Activated CD8-positive, alpha-beta T cell treated with anti-CD3 and anti-CD28 coated beads for 36 hours (primary cell): ENCODE data around the gene MAP3K1. TPM values are rescaled to one million over a fixed set of nuclear protein-coding genes. Genes with fewer than 3 reads are reported as not detected.

ENCODE experiments used
- ATAC-seq: fragments of 200-7000 bp; cut with Tn5 transposase; one replicate; pipeline ENCODE4 v1.10.0; 2021; ENCODE audit warnings: mild to moderate bottlenecking, moderate library complexity
- CTCF ChIA-PET: fragments of 350-600 bp; sonication (Branson Sonifier 250); formaldehyde crosslinking; loops from one replicate; lab custom pipeline; 2021; ENCODE audit warnings: antibody characterized with exemption; lab: Charles Lee
- POLR2A ChIA-PET: fragments of 350-600 bp; sonication (Branson Sonifier 250); formaldehyde crosslinking; loops from one replicate; lab custom pipeline; 2021; ENCODE audit warnings: antibody characterized with exemption; lab: Charles Lee
- DNase-seq: peaks from one replicate; pipeline ENCODE4 v3.0.0-alpha.2; 2020
- H3K27ac Mint-ChIP-seq: one replicate; pipeline ENCODE4 v1.8.0; 2021; ENCODE audit warnings: mild to moderate bottlenecking, mixed read lengths
- H3K27me3 Mint-ChIP-seq: one replicate; pipeline ENCODE4 v1.8.0; 2021; ENCODE audit warnings: mixed read lengths
- H3K36me3 Mint-ChIP-seq: one replicate; pipeline ENCODE4 v1.8.0; 2021; ENCODE audit warnings: low read depth, mixed read lengths
- H3K4me1 Mint-ChIP-seq: one replicate; pipeline ENCODE4 v1.8.0; 2021; ENCODE audit warnings: low read depth, mixed read lengths
- H3K4me3 Mint-ChIP-seq: one replicate; pipeline ENCODE4 v1.8.0; 2021; ENCODE audit warnings: mild to moderate bottlenecking, moderate library complexity, mixed read lengths
- H3K9me3 Mint-ChIP-seq: one replicate; pipeline ENCODE4 v1.8.0; 2021; ENCODE audit warnings: mixed read lengths
- intact Hi-C: fragments of 100-400 bp; cut with micrococcal nuclease; formaldehyde crosslinking; loops from one replicate; pipeline ENCODE4 v1.10.0; 2022
- total RNA-seq, 2 experiments: library from RNA; stranded (reverse); gene quantifications; one replicate each; pipeline ENCODE4 v1.2.3, GENCODE V29; 2021
- TF ChIP-seq, protein P1 (sequence below): fragments of 200-600 bp; IDR thresholded peaks from one replicate; pipeline ENCODE4 v1.8.0; 2022; ENCODE audit warnings: antibody characterized with exemption, mild to moderate bottlenecking

Gene MAP3K1
- total RNA-seq, 2 experiments from 2014 or later: 16.9 to 17.0 TPM

DNA sequence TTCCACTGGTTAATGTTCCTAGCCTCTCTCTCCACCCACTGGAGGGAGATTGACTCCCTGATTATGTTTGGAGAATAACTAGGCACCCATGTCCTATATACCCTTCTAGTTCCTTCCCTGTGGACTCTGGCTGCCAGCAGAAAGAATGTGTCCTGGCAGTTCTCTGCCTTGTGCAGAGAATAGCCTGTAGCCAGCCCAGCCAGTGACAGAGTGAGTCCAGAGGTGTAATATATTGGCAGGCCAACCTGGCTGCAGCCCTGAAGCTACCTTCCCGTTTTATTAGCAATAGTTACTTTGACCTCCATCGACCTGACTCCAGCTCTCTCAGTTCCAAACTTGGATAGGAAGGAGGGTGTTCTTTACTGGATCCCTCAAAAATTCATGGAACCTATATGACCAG is 102.2 kb downstream of the MAP3K1 start:
- peaks cover 17% of the 10 kb centered on the region for H3K36me3 Mint-ChIP-seq
- DNase-seq: no peak
- H3K27ac Mint-ChIP-seq: no peak overlapping the region
- intact Hi-C loops: no loop called here
- H3K27me3 Mint-ChIP-seq: no peaks in the 10 kb centered on the region
- H3K4me1 Mint-ChIP-seq: no peaks in the 10 kb centered on the region
- TF ChIP-seq, protein P1, sequence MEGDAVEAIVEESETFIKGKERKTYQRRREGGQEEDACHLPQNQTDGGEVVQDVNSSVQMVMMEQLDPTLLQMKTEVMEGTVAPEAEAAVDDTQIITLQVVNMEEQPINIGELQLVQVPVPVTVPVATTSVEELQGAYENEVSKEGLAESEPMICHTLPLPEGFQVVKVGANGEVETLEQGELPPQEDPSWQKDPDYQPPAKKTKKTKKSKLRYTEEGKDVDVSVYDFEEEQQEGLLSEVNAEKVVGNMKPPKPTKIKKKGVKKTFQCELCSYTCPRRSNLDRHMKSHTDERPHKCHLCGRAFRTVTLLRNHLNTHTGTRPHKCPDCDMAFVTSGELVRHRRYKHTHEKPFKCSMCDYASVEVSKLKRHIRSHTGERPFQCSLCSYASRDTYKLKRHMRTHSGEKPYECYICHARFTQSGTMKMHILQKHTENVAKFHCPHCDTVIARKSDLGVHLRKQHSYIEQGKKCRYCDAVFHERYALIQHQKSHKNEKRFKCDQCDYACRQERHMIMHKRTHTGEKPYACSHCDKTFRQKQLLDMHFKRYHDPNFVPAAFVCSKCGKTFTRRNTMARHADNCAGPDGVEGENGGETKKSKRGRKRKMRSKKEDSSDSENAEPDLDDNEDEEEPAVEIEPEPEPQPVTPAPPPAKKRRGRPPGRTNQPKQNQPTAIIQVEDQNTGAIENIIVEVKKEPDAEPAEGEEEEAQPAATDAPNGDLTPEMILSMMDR: no peak
- no peaks in the 10 kb centered on the region for H3K9me3 Mint-ChIP-seq
- no peak overlapping the region for H3K4me3 Mint-ChIP-seq
- no peak for ATAC-seq
- ChIA-PET CTCF (interaction anchor here (1.0 to 2.9 kb wide), 3 partner anchors 16 to 221 kb away, joined by 3 to 12 read pairs (median 5); no protein-coding TSS in a partner anchor), POLR2A (interaction anchor here (1.1 to 2.0 kb wide), 2 partner anchors 8 to 16 kb away, joined by 4 to 8 read pairs; partner anchors contain the start of gene SETD9)

DNA sequence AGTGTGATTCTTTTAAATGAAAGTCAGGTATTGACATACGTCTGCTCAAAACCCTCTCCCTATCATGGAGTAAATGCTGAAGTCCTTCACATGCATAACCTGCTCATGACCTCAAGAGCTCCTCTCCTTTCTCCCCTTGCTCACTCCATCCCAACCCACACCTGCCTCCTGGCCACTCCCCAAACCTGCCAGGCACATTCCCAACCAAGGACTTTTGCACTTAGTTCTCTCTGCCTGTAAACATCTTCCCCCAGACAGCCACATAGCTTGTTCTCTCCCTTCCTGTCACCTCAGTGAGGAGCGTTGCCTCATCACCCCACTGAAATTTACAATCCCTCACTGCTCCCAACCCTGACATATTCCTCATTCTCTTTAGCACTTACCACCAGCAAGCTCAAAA is 102.7 kb downstream of the MAP3K1 start:
- TF ChIP-seq, protein P1: no peak
- CTCF ChIA-PET: interaction anchor here (1.0 to 2.9 kb wide), 2 partner anchors 18 to 221 kb away, joined by 3 to 12 read pairs; no protein-coding TSS in a partner anchor
- Mint-ChIP-seq H3K36me3 (peaks cover 17% of the 10 kb centered on the region), H3K27ac (no peak overlapping the region), H3K4me3 (no peak overlapping the region), H3K4me1 (no peaks in the 10 kb centered on the region), H3K27me3 (no peaks in the 10 kb centered on the region), H3K9me3 (no peaks in the 10 kb centered on the region)
- intact Hi-C loops: no loop called here
- POLR2A ChIA-PET: interaction anchor here (0.6 to 2.0 kb wide), 2 partner anchors 8 to 13 kb away, joined by 3 to 8 read pairs; partner anchors contain the start of gene SETD9
- DNase-seq (no peak), ATAC-seq (no peak)

DNA sequence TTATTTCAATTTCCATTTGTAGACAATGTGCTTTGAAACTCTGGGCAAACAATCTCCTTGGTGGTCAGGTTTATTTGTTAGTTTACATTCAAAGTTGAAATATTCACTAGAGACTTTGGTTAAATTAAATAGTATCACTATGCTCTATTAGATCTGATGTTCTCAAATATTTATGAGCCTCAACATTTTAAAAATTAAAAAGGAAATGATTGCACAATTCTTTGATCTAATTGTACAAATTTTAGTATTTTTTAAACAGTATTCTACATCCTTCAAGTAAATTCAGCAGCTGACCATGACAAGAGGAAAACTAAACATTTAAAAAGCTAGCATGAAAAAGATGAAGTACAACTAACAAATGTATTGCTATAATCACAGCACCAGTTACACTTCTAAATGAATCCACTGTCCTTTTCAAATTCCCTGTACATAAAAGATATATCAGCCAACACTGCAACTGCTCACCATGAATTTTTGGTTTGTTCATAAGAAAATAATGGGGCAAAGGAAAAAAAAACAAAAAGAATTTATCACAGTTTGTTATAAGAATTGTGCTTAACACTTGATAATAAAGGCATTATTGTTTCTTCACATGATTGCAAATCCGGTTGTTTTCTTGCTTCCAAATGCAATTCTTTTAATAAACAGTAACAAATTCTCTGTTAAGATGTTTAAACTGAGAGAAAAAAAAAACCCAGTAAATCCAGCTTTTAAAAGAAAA is 104.8 kb downstream of the MAP3K1 start:
- H3K36me3 Mint-ChIP-seq: peaks cover 26% of the 10 kb centered on the region
- H3K4me3 Mint-ChIP-seq: no peak overlapping the region
- no peak for DNase-seq
- ChIA-PET CTCF (no interaction called here), POLR2A (no interaction called here)
- no peak overlapping the region for H3K27ac Mint-ChIP-seq
- ATAC-seq: no peak
- H3K4me1 Mint-ChIP-seq: no peaks in the 10 kb centered on the region
- H3K27me3 Mint-ChIP-seq: no peaks in the 10 kb centered on the region
- TF ChIP-seq, protein P1: no peak
- H3K9me3 Mint-ChIP-seq: no peaks in the 10 kb centered on the region
- intact Hi-C loops: no loop called here

DNA sequence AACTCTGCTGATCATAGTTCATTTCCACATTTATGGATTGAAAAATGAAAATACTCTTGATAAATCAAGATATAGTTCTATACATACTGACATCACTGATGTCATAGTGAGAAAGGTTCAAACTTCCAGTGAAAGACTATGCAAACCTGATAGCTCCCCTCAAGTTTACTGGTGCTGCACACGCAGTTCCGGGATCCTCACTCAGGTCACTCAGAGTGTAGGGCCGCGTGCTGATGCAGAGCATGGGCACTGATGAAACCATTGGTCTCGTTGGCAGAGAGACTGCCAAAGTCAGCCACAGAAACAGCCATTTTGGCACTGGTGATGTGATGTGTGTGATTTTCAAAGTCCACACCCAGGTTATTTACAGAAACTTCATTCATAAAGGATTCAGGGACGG is 107.6 kb downstream of the MAP3K1 start:
- intact Hi-C loops: no loop called here
- no peaks in the 10 kb centered on the region for H3K4me1 Mint-ChIP-seq
- no peak overlapping the region for H3K27ac Mint-ChIP-seq

More for the DNA sequence above, 107.6 kb downstream of the MAP3K1 start:
- POLR2A ChIA-PET: no interaction called here
- DNase-seq (no peak), ATAC-seq (no peak)
- no peaks in the 10 kb centered on the region for H3K27me3 Mint-ChIP-seq
- H3K4me3 Mint-ChIP-seq: no peak overlapping the region
- CTCF ChIA-PET: no interaction called here
- TF ChIP-seq, protein P1: no peak
- H3K36me3 Mint-ChIP-seq: peaks cover 30% of the 10 kb centered on the region
- no peaks in the 10 kb centered on the region for H3K9me3 Mint-ChIP-seq
